ENCODE data around the gene CACNB4. TPM values are rescaled to one million over a fixed set of nuclear protein-coding genes. Genes with fewer than 3 reads are reported as not detected.
"Not testable (repeated sequence)": the region's sequence is repeated elsewhere in the genome, so short reads cannot be mapped to it uniquely, and the experiment has no call there.

Gene CACNB4
- total RNA-seq, 1 donor from 2014 or later = 7.8 TPM

- H3K9ac ChIP-seq (ENCODE audit: low read depth in 1 of 3, low read length in 3 of 3) = no peak overlapping the region
- no peaks in the 10 kb centered on the region for H3K36me3 ChIP-seq (ENCODE audit: control insufficient read depth in 3 of 3, insufficient read depth in 3 of 3, low read length in 3 of 3)
- H3K27me3 ChIP-seq (ENCODE audit: control insufficient read depth in 3 of 3, insufficient read depth in 3 of 3, low read length in 3 of 3) = no peaks in the 10 kb centered on the region
- H3K27ac ChIP-seq (ENCODE audit: low read depth, low read length) = no peak overlapping the region
- no peak overlapping the region for H3K4me3 ChIP-seq (ENCODE audit: low read length in 3 of 3)
- peaks cover 7 to 8% (median 8%) of the 10 kb centered on the region in 3 donors for H3K4me1 ChIP-seq (ENCODE audit: control insufficient read depth in 3 of 3, insufficient read depth in 3 of 3, low read length in 3 of 3)
- no peaks in the 10 kb centered on the region for H3K9me3 ChIP-seq (ENCODE audit: control insufficient read depth in 3 of 3, low read length in 3 of 3)
Observed at GRCh38 chr2:152042636-152043615, 55.9 kb downstream of the CACNB4 start.

DNA sequence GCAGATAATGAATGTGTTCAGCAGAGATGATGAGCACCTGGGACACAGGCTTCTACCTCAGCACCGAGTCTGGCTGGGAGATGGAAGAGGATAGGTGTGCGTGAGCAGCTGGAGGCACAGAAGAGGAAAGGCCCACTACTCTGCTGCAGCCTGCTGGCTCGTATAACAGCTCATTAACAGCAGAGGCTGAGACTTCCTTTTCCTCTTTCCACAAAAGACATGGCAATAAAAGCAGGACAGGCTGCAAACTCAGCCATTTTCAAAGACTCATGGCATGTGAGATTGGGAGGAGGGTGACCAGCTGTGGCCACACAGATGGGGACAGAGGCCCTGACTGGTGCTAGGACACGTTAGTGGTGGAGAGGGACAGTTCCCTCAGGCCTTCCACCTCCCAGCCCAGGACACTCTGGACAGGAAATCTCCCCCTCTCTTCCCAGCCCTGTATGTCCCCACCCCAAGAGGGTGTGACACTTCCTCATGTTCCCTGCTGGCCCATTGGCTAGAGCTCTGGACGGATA is 60.3 kb downstream of the CACNB4 start:
- Histone ChIP-seq H3K9ac (ENCODE audit: low read depth in 1 of 3, low read length in 3 of 3) (no peak overlapping the region), H3K36me3 (ENCODE audit: control insufficient read depth in 3 of 3, insufficient read depth in 3 of 3, low read length in 3 of 3) (no peaks in the 10 kb centered on the region), H3K9me3 (ENCODE audit: control insufficient read depth in 3 of 3, low read length in 3 of 3) (no peaks in the 10 kb centered on the region), H3K27me3 (ENCODE audit: control insufficient read depth in 3 of 3, insufficient read depth in 3 of 3, low read length in 3 of 3) (no peaks in the 10 kb centered on the region), H3K4me3 (ENCODE audit: low read length in 3 of 3) (no peak overlapping the region), H3K27ac (ENCODE audit: low read depth, low read length) (no peak overlapping the region), H3K4me1 (ENCODE audit: control insufficient read depth in 3 of 3, insufficient read depth in 3 of 3, low read length in 3 of 3) (peaks cover 8 to 15% (median 11%) of the 10 kb centered on the region in 3 donors)

GRCh38 chr2:152037743-152038435 is 61.0 kb downstream of the CACNB4 start:
- Histone ChIP-seq H3K4me3 (ENCODE audit: low read length in 3 of 3) (no peak overlapping the region), H3K27ac (ENCODE audit: low read depth, low read length) (no peak overlapping the region), H3K9ac (ENCODE audit: low read depth in 1 of 3, low read length in 3 of 3) (no peak overlapping the region), H3K27me3 (ENCODE audit: control insufficient read depth in 3 of 3, insufficient read depth in 3 of 3, low read length in 3 of 3) (no peaks in the 10 kb centered on the region), H3K4me1 (ENCODE audit: control insufficient read depth in 3 of 3, insufficient read depth in 3 of 3, low read length in 3 of 3) (peaks cover 8 to 15% (median 11%) of the 10 kb centered on the region in 3 donors), H3K9me3 (ENCODE audit: control insufficient read depth in 3 of 3, low read length in 3 of 3) (no peaks in the 10 kb centered on the region), H3K36me3 (ENCODE audit: control insufficient read depth in 3 of 3, insufficient read depth in 3 of 3, low read length in 3 of 3) (no peaks in the 10 kb centered on the region)

- Histone ChIP-seq H3K9me3 (ENCODE audit: control insufficient read depth in 3 of 3, low read length in 3 of 3) (no peaks in the 10 kb centered on the region), H3K4me3 (ENCODE audit: low read length in 3 of 3) (no peak overlapping the region), H3K36me3 (ENCODE audit: control insufficient read depth in 3 of 3, insufficient read depth in 3 of 3, low read length in 3 of 3) (no peaks in the 10 kb centered on the region), H3K27ac (ENCODE audit: low read depth, low read length) (no peak overlapping the region), H3K9ac (ENCODE audit: low read depth in 1 of 3, low read length in 3 of 3) (no peak overlapping the region), H3K27me3 (ENCODE audit: control insufficient read depth in 3 of 3, insufficient read depth in 3 of 3, low read length in 3 of 3) (no peaks in the 10 kb centered on the region), H3K4me1 (ENCODE audit: control insufficient read depth in 3 of 3, insufficient read depth in 3 of 3, low read length in 3 of 3) (peaks cover 8 to 15% (median 11%) of the 10 kb centered on the region in 3 donors)
Observed at GRCh38 chr2:152036611-152037469, 62.0 kb downstream of the CACNB4 start.

GRCh38 chr2:152034257-152034801 is 64.5 kb downstream of the CACNB4 start:
- H3K27ac ChIP-seq (ENCODE audit: low read depth, low read length) = no peak overlapping the region
- no peaks in the 10 kb centered on the region for H3K9me3 ChIP-seq (ENCODE audit: control insufficient read depth in 3 of 3, low read length in 3 of 3)
- no peak overlapping the region for H3K9ac ChIP-seq (ENCODE audit: low read depth in 1 of 3, low read length in 3 of 3)
- H3K4me1 ChIP-seq (ENCODE audit: control insufficient read depth in 3 of 3, insufficient read depth in 3 of 3, low read length in 3 of 3) = peaks cover 8 to 15% (median 11%) of the 10 kb centered on the region in 3 donors
- H3K4me3 ChIP-seq (ENCODE audit: low read length in 3 of 3) = no peak overlapping the region
- H3K27me3 ChIP-seq (ENCODE audit: control insufficient read depth in 3 of 3, insufficient read depth in 3 of 3, low read length in 3 of 3) = no peaks in the 10 kb centered on the region
- no peaks in the 10 kb centered on the region for H3K36me3 ChIP-seq (ENCODE audit: control insufficient read depth in 3 of 3, insufficient read depth in 3 of 3, low read length in 3 of 3)

DNA sequence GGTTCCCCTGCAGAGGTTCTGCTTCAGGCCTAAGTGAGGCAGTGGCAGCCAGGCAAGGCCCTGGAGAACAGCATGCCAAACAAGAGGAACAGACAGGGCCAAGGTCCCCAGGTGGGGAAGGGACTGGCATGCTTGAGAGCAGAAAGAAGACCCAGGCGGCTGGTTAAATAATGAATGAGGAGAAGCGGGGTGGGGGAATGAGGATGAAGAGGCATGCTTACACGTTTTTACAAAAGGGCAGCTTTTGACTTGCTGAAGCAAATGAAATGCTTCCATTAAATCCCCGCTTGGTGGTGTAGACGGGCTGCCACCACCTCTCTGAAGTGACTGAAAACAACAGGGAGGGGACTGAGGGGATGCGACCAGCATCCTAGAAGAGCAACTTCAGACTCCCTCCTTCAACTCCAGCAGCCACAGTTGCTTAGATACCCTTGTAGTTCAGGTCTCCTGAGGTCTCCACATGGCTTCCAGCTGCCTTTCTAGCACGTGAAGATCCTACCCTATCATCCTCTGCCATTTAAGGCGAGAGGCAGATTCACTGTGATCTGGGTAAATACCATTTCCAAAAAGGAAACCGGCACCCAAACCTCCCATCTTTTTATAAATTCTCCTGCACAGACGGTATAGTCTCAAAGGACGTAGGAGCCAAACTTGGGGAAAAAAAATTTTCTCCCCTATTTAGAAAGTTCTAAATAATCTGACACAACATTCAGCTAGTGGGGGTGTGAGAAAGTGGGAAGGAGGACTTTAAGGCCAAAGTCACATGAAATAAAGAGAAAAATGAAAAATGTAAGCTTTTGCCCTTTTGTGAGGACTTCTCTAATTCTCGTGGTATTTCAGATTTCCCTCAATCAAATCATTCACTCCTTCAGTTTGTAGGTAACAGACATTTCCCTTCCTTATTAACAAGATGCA is 65.6 kb downstream of the CACNB4 start:
- Histone ChIP-seq H3K9ac (ENCODE audit: low read depth in 1 of 3, low read length in 3 of 3) (no peak overlapping the region), H3K4me1 (ENCODE audit: control insufficient read depth in 3 of 3, insufficient read depth in 3 of 3, low read length in 3 of 3) (peaks cover 3 to 10% (median 8%) of the 10 kb centered on the region in 3 donors), H3K27me3 (ENCODE audit: control insufficient read depth in 3 of 3, insufficient read depth in 3 of 3, low read length in 3 of 3) (no peaks in the 10 kb centered on the region), H3K36me3 (ENCODE audit: control insufficient read depth in 3 of 3, insufficient read depth in 3 of 3, low read length in 3 of 3) (no peaks in the 10 kb centered on the region), H3K27ac (ENCODE audit: low read depth, low read length) (no peak overlapping the region), H3K9me3 (ENCODE audit: control insufficient read depth in 3 of 3, low read length in 3 of 3) (no peaks in the 10 kb centered on the region), H3K4me3 (ENCODE audit: low read length in 3 of 3) (no peak overlapping the region)

- Histone ChIP-seq H3K4me1 (ENCODE audit: control insufficient read depth in 3 of 3, insufficient read depth in 3 of 3, low read length in 3 of 3) (no peaks in the 10 kb centered on the region), H3K9ac (ENCODE audit: low read depth in 1 of 3, low read length in 3 of 3) (no peak overlapping the region), H3K9me3 (ENCODE audit: control insufficient read depth in 3 of 3, low read length in 3 of 3) (no peaks in the 10 kb centered on the region), H3K36me3 (ENCODE audit: control insufficient read depth in 3 of 3, insufficient read depth in 3 of 3, low read length in 3 of 3) (no peaks in the 10 kb centered on the region), H3K27ac (ENCODE audit: low read depth, low read length) (no peak overlapping the region), H3K4me3 (ENCODE audit: low read length in 3 of 3) (no peak overlapping the region), H3K27me3 (ENCODE audit: control insufficient read depth in 3 of 3, insufficient read depth in 3 of 3, low read length in 3 of 3) (no peaks in the 10 kb centered on the region)
Observed at GRCh38 chr2:152031747-152032306, 67.0 kb downstream of the CACNB4 start.

GRCh38 chr2:152030596-152031328 is 68.1 kb downstream of the CACNB4 start:
- H3K4me3 ChIP-seq (ENCODE audit: low read length in 3 of 3); H3K9me3 ChIP-seq (ENCODE audit: control insufficient read depth in 3 of 3, low read length in 3 of 3); H3K36me3 ChIP-seq (ENCODE audit: control insufficient read depth in 3 of 3, insufficient read depth in 3 of 3, low read length in 3 of 3); H3K4me1 ChIP-seq (ENCODE audit: control insufficient read depth in 3 of 3, insufficient read depth in 3 of 3, low read length in 3 of 3); H3K9ac ChIP-seq (ENCODE audit: low read depth in 1 of 3, low read length in 3 of 3); H3K27ac ChIP-seq (ENCODE audit: low read depth, low read length); H3K27me3 ChIP-seq (ENCODE audit: control insufficient read depth in 3 of 3, insufficient read depth in 3 of 3, low read length in 3 of 3): not testable (repeated sequence)

All from skeletal muscle tissue (tissue), 4 donors.